Lower leg skin (tissue), 4 donors: Measurements from ENCODE around the gene LRRC36. TPM values are rescaled to one million over a fixed set of nuclear protein-coding genes. Genes with fewer than 3 reads are reported as not detected.

Source experiments
- DNase-seq, 2 donors: peaks; one replicate each; pipeline ENCODE4 v3.0.0-alpha.2; 2019; ENCODE audit warnings: low spot score in 2 of 2
- H3K4me3 ChIP-seq: fragments of 200-600 bp; sonication (generic); 2 replicates; pipeline ENCODE4 v1.5.1; 2017; ENCODE audit warnings: mild to moderate bottlenecking, low read depth; ENCODE audit not compliant: poor library complexity, severe bottlenecking
- POLR2A ChIP-seq, 2 donors: fragments of 450-650 bp; IDR thresholded peaks; one replicate each; pipeline ENCODE4 v1.6.1; 2016 to 2017; ENCODE audit warnings: antibody characterized with exemption in 2 of 2, mild to moderate bottlenecking in 1 of 2, moderate library complexity in 1 of 2
- WGBS, 2 donors: methylation state at CpG; one replicate each; pipeline ENCODE4 v1.1.5; 2018; 5-methylcytosine and 5-hydroxymethylcytosine counted together
- intact Hi-C: fragments of 100-400 bp; cut with DNase I; formaldehyde crosslinking; loops from one replicate; pipeline ENCODE4 v1.15.0; 2023; ENCODE audit warnings: low total_unique reads
- total RNA-seq, 4 donors: library from RNA; depleted of rRNA; stranded (reverse); fragments of >200 nt; gene quantifications; one replicate each; pipeline ENCODE4 v1.1.0, GENCODE V29; 2016
- TF ChIP-seq, protein P1 (sequence below), 3 donors: fragments of 450-650 bp; IDR thresholded peaks; one replicate each; pipeline ENCODE4 v1.5.1; 2016; ENCODE audit warnings: antibody characterized with exemption in 3 of 3, mild to moderate bottlenecking in 3 of 3, moderate library complexity in 2 of 3

LRRC36 gene
- total RNA-seq, 4 donors from 2014 or later = 0.26 to 0.64 TPM; not detected in 2

- DNase-seq = no peak
- intact Hi-C loops = no loop called here
- TF ChIP-seq POLR2A (IDR thresholded peaks at IDR 0.05) = no peak
- TF ChIP-seq, protein P1, sequence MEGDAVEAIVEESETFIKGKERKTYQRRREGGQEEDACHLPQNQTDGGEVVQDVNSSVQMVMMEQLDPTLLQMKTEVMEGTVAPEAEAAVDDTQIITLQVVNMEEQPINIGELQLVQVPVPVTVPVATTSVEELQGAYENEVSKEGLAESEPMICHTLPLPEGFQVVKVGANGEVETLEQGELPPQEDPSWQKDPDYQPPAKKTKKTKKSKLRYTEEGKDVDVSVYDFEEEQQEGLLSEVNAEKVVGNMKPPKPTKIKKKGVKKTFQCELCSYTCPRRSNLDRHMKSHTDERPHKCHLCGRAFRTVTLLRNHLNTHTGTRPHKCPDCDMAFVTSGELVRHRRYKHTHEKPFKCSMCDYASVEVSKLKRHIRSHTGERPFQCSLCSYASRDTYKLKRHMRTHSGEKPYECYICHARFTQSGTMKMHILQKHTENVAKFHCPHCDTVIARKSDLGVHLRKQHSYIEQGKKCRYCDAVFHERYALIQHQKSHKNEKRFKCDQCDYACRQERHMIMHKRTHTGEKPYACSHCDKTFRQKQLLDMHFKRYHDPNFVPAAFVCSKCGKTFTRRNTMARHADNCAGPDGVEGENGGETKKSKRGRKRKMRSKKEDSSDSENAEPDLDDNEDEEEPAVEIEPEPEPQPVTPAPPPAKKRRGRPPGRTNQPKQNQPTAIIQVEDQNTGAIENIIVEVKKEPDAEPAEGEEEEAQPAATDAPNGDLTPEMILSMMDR (IDR thresholded peaks at IDR 0.05) = no peak
- 73 to 83% methylated on average over 1 of the region's 1 CpG for WGBS, 2 donors
- no peak overlapping the region for H3K4me3 ChIP-seq
These were observed 52.0 kb downstream of the LRRC36 start for GRCh38 chr16:67378642-67379041.

DNA sequence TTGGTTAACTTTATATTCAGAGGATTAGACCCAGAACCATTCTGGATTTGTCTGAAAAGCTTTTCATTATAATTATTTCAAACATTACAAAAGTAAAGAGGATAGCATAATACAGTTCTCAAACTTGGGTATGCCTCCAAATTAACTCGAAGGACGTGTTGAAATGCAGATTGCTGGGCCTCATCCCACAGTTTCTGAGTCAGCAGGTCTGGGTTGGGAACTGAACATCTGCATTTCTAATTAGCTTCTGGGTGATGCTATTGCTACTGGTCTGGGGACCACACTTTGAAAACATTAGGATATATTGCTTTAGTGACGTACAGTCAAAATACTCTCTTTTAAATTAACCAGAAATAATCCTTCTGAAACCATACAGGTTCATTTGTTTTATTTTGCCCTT is 56.7 kb downstream of the LRRC36 start:
- no peak for DNase-seq
- WGBS, 2 donors = 90 to 94% methylated on average over 3 of the region's 3 CpGs
- TF ChIP-seq, protein P1 (IDR thresholded peaks at IDR 0.05) = no peak
- no peak for TF ChIP-seq POLR2A (IDR thresholded peaks at IDR 0.05)
- H3K4me3 ChIP-seq = no peak overlapping the region
- intact Hi-C loops = no loop called here

GRCh38 chr16:67384778-67385510 is 58.3 kb downstream of the LRRC36 start:
- 79 to 84% methylated on average over 8 of the region's 8 CpGs for WGBS, 2 donors
- intact Hi-C loops = no loop called here

GRCh38 chr16:67386861-67387455 is 60.3 kb downstream of the LRRC36 start:
- DNase-seq = peak in 1 of 2 donors; percentile 78
- intact Hi-C loops = no loop called here
- H3K4me3 ChIP-seq = no peak overlapping the region
- TF ChIP-seq, protein P1 (IDR thresholded peaks at IDR 0.05) = no peak
- no peak for TF ChIP-seq POLR2A (IDR thresholded peaks at IDR 0.05)
- WGBS, 2 donors = 92 to 95% methylated on average over 5 of the region's 5 CpGs

More at GRCh38 chr16:67384778-67385510, 58.3 kb downstream of the LRRC36 start:
- TF ChIP-seq, protein P1 (IDR thresholded peaks at IDR 0.05) = no peak
- TF ChIP-seq POLR2A (IDR thresholded peaks at IDR 0.05) = no peak
- no peak overlapping the region for H3K4me3 ChIP-seq
- DNase-seq = no peak

DNA sequence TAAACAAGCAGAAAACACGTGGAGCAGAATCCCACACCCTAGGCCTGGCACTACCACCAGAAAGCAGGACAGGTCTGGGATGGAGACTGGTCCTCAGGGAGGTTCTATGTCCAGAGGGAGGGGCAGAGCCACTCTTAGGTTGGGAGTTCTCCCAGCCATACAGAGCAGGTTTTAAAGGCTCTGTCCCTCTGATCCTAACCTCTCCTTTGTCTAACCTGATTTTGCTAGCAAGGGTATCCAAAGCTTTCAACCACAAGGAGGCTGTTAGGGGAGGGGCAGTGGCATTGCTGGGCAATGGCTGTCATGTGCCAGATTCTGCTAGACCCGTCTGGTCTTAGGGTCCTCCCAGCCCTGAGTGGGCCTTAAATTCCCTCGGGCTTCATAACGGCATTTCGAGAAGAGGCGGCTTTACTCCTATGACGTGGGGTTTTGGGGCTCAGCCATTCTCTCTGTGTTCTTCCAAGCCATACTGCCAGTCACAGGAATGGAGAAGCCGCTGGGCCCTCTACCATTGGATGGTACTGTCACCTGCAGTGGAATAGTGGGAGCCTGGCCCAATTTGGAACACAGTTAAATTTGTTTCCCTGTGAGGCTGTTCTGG is 61.0 kb downstream of the LRRC36 start:
- peak in 1 of 2 donors; percentile 72 for DNase-seq
- WGBS, 2 donors = 77 to 84% methylated on average over 8 of the region's 8 CpGs
- H3K4me3 ChIP-seq = no peak overlapping the region
- intact Hi-C loops = no loop called here
- no peak for TF ChIP-seq POLR2A (IDR thresholded peaks at IDR 0.05)
- TF ChIP-seq, protein P1 (IDR thresholded peaks at IDR 0.05) = no peak
